T-helper 17 cell (primary cell): ENCODE results near the gene GABRA6. TPM values are rescaled to one million over a fixed set of nuclear protein-coding genes. Genes with fewer than 3 reads are reported as not detected.

Source experiments
- ATAC-seq: fragments of 150-1000 bp; cut with Tn5 transposase; 2 replicates; pipeline ENCODE4 v1.10.0; 2021; ENCODE audit warnings: mild to moderate bottlenecking, moderate library complexity
- DNase-seq, 3 donors: peaks; one replicate each; pipeline versions ENCODE4 v3.0.0 to v3.0.0-alpha.2; 2020 to 2021
- H3K9me3 ChIP-seq: one replicate; pipeline ENCODE4 v1.7.0; 2013; ENCODE audit warnings: low read length, mild to moderate bottlenecking; ENCODE audit not compliant: control insufficient read depth, poor library complexity, severe bottlenecking
- H3K27ac Mint-ChIP-seq: one replicate; pipeline ENCODE4 v1.8.0; 2022; ENCODE audit warnings: mild to moderate bottlenecking, moderate library complexity, mixed read lengths
- H3K27me3 Mint-ChIP-seq: one replicate; pipeline ENCODE4 v1.8.0; 2022; ENCODE audit warnings: mixed read lengths
- H3K36me3 Mint-ChIP-seq: one replicate; pipeline ENCODE4 v1.8.0; 2022; ENCODE audit warnings: low read depth, mixed read lengths
- H3K4me1 Mint-ChIP-seq: one replicate; pipeline ENCODE4 v1.8.0; 2022; ENCODE audit warnings: mild to moderate bottlenecking, mixed read lengths
- H3K4me3 Mint-ChIP-seq: one replicate; pipeline ENCODE4 v1.8.0; 2022; ENCODE audit warnings: mild to moderate bottlenecking, moderate library complexity, mixed read lengths
- total RNA-seq, 4 donors: library from RNA in 2 of 4; stranded (reverse) in 2 of 4; gene quantifications; one replicate each; pipeline ENCODE4 v1.2.3 and lab custom pipeline; 2022 to 2026

The GABRA6 gene
- total RNA-seq, 2 donors from 2014 or later, result not detected

DNA sequence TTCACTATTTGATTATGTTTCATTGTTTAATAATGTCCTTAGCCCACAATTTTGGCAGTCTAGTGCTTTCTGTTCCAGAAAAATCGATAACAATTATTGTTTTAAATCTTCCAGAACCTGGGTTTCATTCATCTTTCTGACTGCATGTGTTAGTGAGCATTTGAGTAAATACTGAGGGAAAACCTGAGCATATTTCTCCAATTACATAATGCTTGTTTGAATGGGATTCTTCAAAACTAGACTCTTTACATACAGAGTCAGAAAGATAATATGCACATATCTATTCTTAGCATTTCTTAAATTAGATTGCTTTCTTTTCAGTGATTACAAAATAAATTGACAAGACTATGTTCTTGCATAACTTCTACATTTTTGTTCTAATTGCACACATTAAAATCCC is 21.9 kb downstream of the GABRA6 start:
- H3K27ac Mint-ChIP-seq, result no peak overlapping the region
- H3K9me3 ChIP-seq, result no peaks in the 10 kb centered on the region
- no peaks in the 10 kb centered on the region for H3K4me1 Mint-ChIP-seq
- H3K36me3 Mint-ChIP-seq, result no peaks in the 10 kb centered on the region
- no peaks in the 10 kb centered on the region for H3K27me3 Mint-ChIP-seq
- DNase-seq (no peak), ATAC-seq (no peak)
- H3K4me3 Mint-ChIP-seq, result no peak overlapping the region

DNA sequence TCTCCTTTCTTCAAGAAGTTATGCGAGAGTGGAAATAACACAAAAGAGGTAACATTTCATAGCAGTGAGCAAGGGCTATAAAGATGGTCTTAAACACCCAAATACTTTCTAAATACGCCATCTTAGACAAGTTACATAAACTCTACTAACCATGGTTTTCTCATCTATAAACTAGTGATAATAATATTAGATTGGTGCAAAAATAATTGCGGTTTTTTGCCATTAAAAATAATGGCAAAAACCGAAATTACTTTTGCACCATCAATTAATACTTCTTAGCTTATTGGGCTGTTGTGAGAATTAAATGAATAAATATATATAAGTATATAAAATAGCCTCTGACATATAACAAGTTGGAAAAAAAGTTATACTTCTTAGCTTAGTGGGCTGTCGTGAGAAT is 23.7 kb downstream of the GABRA6 start:
- Mint-ChIP-seq H3K4me1 (no peaks in the 10 kb centered on the region), H3K4me3 (no peak overlapping the region), H3K27me3 (no peaks in the 10 kb centered on the region), H3K27ac (no peak overlapping the region), H3K36me3 (no peaks in the 10 kb centered on the region)
- no peak for DNase-seq
- ATAC-seq, result no peak
- H3K9me3 ChIP-seq, result no peaks in the 10 kb centered on the region

DNA sequence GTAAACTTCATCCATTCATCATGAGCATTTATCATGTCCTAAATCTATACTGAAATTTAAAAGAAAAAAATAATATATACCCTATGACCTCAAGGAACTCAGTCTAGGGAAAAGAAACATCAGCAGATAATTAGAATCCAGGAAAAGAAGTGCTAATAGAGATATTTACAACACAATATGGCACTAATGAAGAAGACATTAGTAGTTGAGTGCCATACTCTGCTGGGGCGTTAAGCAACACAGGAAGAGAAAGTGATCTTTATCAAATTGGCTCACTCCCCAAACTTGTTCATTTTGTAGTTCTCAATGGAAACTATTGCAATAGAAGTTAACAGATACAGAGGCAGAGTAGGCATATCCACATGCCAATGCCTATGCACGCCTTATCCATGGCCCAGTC is 27.5 kb downstream of the GABRA6 start:
- H3K27me3 Mint-ChIP-seq, result no peaks in the 10 kb centered on the region
- H3K36me3 Mint-ChIP-seq, result no peaks in the 10 kb centered on the region
- H3K4me1 Mint-ChIP-seq, result no peaks in the 10 kb centered on the region
- H3K4me3 Mint-ChIP-seq, result no peak overlapping the region
- no peak overlapping the region for H3K27ac Mint-ChIP-seq
- ATAC-seq (no peak), DNase-seq (no peak)
- no peaks in the 10 kb centered on the region for H3K9me3 ChIP-seq

DNA sequence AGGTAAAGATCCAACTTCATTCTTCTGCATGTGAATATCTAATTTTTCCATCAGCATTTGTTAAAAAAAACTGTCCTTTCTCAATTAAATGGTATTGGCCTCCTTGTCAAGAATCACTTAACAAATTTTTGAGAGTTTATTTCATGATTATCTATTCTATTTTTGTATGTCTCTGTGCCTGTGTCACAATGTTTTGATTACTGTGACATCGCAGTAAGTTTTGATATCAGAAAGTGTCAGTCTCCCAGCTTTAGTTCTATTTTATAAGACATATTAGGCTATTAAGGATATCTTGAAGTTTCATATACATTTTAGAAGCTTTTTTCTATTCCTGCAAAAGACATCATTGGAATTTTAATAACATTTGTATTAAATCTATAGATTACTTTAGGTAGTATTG is 33.6 kb downstream of the GABRA6 start:
- ATAC-seq (no peak), DNase-seq (no peak)
- no peaks in the 10 kb centered on the region for H3K36me3 Mint-ChIP-seq
- no peak overlapping the region for H3K4me3 Mint-ChIP-seq
- H3K9me3 ChIP-seq, result no peaks in the 10 kb centered on the region
- no peak overlapping the region for H3K27ac Mint-ChIP-seq
- H3K27me3 Mint-ChIP-seq, result no peaks in the 10 kb centered on the region
- H3K4me1 Mint-ChIP-seq, result no peaks in the 10 kb centered on the region

DNA sequence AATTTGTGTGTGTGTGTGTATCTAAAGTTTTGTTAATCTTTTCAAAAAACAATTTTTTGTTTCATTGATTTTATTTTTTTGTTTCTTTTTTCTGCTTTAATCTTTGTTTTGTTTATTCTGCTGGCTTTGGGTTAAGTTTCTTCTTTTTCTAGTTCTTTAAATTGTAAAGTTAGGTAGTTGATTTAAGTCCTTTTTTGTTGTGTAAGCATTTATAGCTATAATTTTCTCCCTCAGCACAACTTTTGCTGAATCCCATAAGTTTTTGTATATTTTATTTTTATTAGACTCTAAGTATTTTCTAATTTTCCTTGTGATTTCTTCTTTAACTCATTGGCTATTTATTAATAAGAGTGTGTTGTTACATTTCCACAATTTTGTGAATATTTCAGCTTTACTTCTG is 34.9 kb downstream of the GABRA6 start:
- no peak for ATAC-seq
- Mint-ChIP-seq H3K4me3 (no peak overlapping the region), H3K4me1 (no peaks in the 10 kb centered on the region), H3K27ac (no peak overlapping the region), H3K36me3 (no peaks in the 10 kb centered on the region), H3K27me3 (no peaks in the 10 kb centered on the region)
- H3K9me3 ChIP-seq, result no peaks in the 10 kb centered on the region
- DNase-seq, result no peak

DNA sequence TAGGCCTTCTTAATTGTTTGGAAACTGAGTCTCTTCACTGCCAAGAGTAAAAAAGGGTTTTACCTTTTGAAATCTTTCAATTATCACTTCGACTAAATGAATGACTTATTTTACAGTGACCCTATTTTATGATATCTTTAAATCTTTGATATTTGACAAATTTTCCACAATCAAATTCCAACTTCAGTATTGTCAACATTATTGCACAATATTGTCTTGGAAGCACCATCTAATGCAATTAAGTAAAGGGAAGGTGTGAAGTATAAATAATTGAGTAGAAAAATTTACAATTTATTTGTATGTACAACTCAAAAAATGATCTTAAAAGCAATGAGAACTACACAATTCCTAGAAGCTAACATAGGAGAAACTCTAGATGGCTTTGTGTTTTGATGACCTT is 49.2 kb downstream of the GABRA6 start:
- ATAC-seq (no peak), DNase-seq (no peak)
- H3K27ac Mint-ChIP-seq, result no peak overlapping the region
- H3K9me3 ChIP-seq, result no peaks in the 10 kb centered on the region
- H3K27me3 Mint-ChIP-seq, result no peaks in the 10 kb centered on the region
- no peaks in the 10 kb centered on the region for H3K4me1 Mint-ChIP-seq
- H3K4me3 Mint-ChIP-seq, result no peak overlapping the region
- H3K36me3 Mint-ChIP-seq, result no peaks in the 10 kb centered on the region

DNA sequence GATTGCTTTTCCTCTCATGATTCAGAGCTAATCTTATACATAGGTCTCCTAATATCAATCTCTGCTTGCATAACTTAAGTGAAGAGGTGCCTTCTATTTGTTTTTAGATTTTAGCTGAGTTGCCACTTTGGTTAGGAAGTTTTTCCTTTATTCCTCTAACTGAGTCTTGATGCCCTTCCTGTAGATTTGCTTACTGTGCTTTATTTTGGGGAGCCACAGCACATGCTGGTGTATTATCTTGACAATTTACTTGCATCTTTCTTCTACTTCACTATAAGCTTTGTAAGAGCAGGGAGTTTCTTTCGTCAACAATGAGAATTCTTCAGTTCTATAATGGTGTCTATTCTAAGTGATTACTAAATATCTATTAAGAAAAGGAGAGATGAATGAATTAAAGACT is 54.9 kb downstream of the GABRA6 start:
- no peak for ATAC-seq
- peaks cover under 1% of the 10 kb centered on the region for H3K9me3 ChIP-seq
- H3K4me3 Mint-ChIP-seq, result no peak overlapping the region

DNA sequence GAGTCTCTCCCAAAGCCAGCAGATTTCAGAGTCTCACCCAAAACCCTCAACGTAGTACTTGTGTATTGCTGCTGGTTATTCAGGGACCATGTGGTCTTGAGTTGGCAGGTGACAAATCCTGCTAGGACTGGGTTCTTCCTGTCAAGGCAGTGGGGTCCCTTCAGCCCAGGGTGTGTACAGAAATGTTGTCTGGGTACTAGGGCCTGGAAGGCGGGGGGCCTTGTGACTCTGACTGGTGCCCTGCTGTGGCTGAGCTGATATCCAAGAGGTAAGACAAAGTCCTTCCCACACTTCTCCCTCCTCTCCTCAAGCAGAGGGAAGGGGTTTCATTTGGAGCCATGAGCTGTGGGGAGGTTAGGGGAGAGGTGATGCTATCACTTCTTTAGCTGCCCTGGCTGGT is 58.8 kb downstream of the GABRA6 start:
- no peaks in the 10 kb centered on the region for H3K27me3 Mint-ChIP-seq
- no peaks in the 10 kb centered on the region for H3K36me3 Mint-ChIP-seq
- peaks cover 3% of the 10 kb centered on the region for H3K9me3 ChIP-seq
- ATAC-seq (no peak), DNase-seq (no peak)
- H3K4me3 Mint-ChIP-seq, result no peak overlapping the region
- H3K27ac Mint-ChIP-seq, result no peak overlapping the region
- no peaks in the 10 kb centered on the region for H3K4me1 Mint-ChIP-seq

More for the DNA sequence above, 54.9 kb downstream of the GABRA6 start:
- no peaks in the 10 kb centered on the region for H3K36me3 Mint-ChIP-seq
- no peak for DNase-seq
- no peaks in the 10 kb centered on the region for H3K27me3 Mint-ChIP-seq
- no peaks in the 10 kb centered on the region for H3K4me1 Mint-ChIP-seq
- H3K27ac Mint-ChIP-seq, result no peak overlapping the region

DNA sequence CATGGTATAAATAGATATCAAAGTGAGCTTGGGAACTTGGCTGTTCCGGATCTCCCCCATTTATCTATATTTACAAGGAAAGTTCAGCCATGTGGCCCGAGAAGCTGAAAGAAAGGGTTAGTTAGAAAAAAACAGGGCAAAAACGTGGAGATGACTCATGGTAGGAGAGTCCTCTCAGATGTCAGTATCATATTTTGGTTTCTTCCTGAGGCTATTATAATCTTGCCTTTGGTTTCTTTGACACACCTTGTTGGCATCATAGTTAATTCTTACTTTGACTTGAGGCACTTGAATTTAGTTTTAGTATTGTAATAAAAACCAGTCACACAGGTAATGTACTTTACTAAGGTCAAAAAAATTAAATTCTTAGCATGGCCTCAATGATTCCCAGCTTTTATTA is 59.9 kb downstream of the GABRA6 start:
- peaks cover 3% of the 10 kb centered on the region for H3K9me3 ChIP-seq
- DNase-seq, result no peak
- H3K27ac Mint-ChIP-seq, result no peak overlapping the region
- no peaks in the 10 kb centered on the region for H3K27me3 Mint-ChIP-seq
- ATAC-seq, result no peak
- H3K36me3 Mint-ChIP-seq, result no peaks in the 10 kb centered on the region
- no peak overlapping the region for H3K4me3 Mint-ChIP-seq
- no peaks in the 10 kb centered on the region for H3K4me1 Mint-ChIP-seq

DNA sequence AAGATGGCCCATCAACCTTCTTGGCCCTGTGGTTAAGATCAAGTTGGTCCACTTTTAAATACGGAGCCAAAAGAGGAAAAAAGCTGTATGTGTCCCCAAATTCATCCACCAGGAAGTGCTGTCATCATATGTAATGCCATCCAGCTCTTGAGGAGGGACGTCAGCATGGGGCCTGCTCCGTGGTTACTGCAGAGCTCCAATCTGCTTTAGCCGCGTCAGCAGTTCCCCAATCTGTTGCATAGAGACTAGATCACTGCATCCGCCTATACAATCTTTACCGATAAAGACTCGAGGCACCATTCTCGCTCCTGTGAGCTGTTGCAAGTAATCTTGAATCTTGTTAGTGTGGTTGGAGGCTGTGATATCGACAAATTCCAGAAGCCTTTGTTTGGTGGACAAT is 65.7 kb downstream of the GABRA6 start:
- DNase-seq (no peak), ATAC-seq (no peak)
- no peaks in the 10 kb centered on the region for H3K9me3 ChIP-seq
- Mint-ChIP-seq H3K4me3 (no peak overlapping the region), H3K4me1 (no peaks in the 10 kb centered on the region), H3K27me3 (no peaks in the 10 kb centered on the region), H3K27ac (no peak overlapping the region), H3K36me3 (no peaks in the 10 kb centered on the region)

Other genes with a start within 250 kb of the GABRA6 start
- not detected for gene GABRB2, start 139.0 kb upstream of the GABRA6 start, total RNA-seq
- under 1 TPM in 1 of 2 donors, not detected in 1; 0.10 TPM for gene GABRA1, start 162.4 kb downstream of the GABRA6 start, total RNA-seq